HL-60 (cell line): ENCODE measurements around the gene POTEB3.
"Not testable (repeated sequence)": the region's sequence is repeated elsewhere in the genome, so short reads cannot be mapped to it uniquely, and the experiment has no call there.

Experiments
- DNase-seq, 2 experiments: peaks; one replicate each; pipeline ENCODE4 v3.0.0-alpha.2; 2010 to 2020; ENCODE audit warnings: low read depth in 1 of 2, low spot score in 1 of 2
- H3K27ac ChIP-seq: fragments of 250-450 bp; sonication (Bioruptor Pico); replicated peaks from 2 replicates; pipeline ENCODE4 v1.5.1; 2020; ENCODE audit warnings: mild to moderate bottlenecking, moderate library complexity
- H3K27me3 ChIP-seq: fragments of 250-450 bp; sonication (Bioruptor Pico); 2 replicates; pipeline ENCODE4 v1.5.1; 2021; ENCODE audit warnings: mild to moderate bottlenecking, moderate library complexity; ENCODE audit not compliant: insufficient read depth, poor library complexity, severe bottlenecking
- H3K4me3 ChIP-seq: replicated peaks from 2 replicates; pipeline ENCODE4 v1.5.1; 2011; ENCODE audit warnings: mild to moderate bottlenecking, control low read depth, low read length; ENCODE audit not compliant: insufficient read depth
- long read RNA-seq: library from polyadenylated mRNA; unstranded; transcript quantifications from one replicate; pipeline ENCODE4 v2.0.0, GENCODE V29; 2020

The POTEB3 gene
- long read RNA-seq, result 0 reads

GRCh38 chr15:21440399-21440798, at the start of gene POTEB3:
Gene POTEB3 (minus strand): TSS chr15:21440499. CDS start chr15:21440011, 488 bp downstream.
- H3K4me3 ChIP-seq, H3K27me3 ChIP-seq, DNase-seq, H3K27ac ChIP-seq: not testable (repeated sequence)

- not testable (repeated sequence) for DNase-seq, H3K27ac ChIP-seq, H3K4me3 ChIP-seq, H3K27me3 ChIP-seq
Observed at GRCh38 chr15:21453683-21454082, 13.4 kb upstream of the POTEB3 start.

- H3K27me3 ChIP-seq, DNase-seq, H3K27ac ChIP-seq, H3K4me3 ChIP-seq: not testable (repeated sequence)
Observed at GRCh38 chr15:21451920-21452563, 11.7 kb upstream of the POTEB3 start.

GRCh38 chr15:21451487-21451886, 11.2 kb upstream of the POTEB3 start:
- not testable (repeated sequence) for H3K27me3 ChIP-seq, DNase-seq, H3K4me3 ChIP-seq, H3K27ac ChIP-seq

- not testable (repeated sequence) for H3K27me3 ChIP-seq, H3K4me3 ChIP-seq, DNase-seq, H3K27ac ChIP-seq
Observed at GRCh38 chr15:21407366-21407765, 32.9 kb downstream of the POTEB3 start.

- not testable (repeated sequence) for H3K4me3 ChIP-seq
Observed at GRCh38 chr15:21401531-21401930, 38.8 kb downstream of the POTEB3 start.

GRCh38 chr15:21399111-21399510, 41.2 kb downstream of the POTEB3 start:
- not testable (repeated sequence) for H3K27ac ChIP-seq, H3K4me3 ChIP-seq, H3K27me3 ChIP-seq, DNase-seq

More at GRCh38 chr15:21401531-21401930, 38.8 kb downstream of the POTEB3 start:
- DNase-seq, H3K27me3 ChIP-seq, H3K27ac ChIP-seq: not testable (repeated sequence)

- DNase-seq, H3K4me3 ChIP-seq, H3K27me3 ChIP-seq, H3K27ac ChIP-seq: not testable (repeated sequence)
Observed at GRCh38 chr15:21398511-21398910, 41.8 kb downstream of the POTEB3 start.

- not testable (repeated sequence) for H3K4me3 ChIP-seq, H3K27ac ChIP-seq, DNase-seq, H3K27me3 ChIP-seq
Observed at GRCh38 chr15:21397656-21398055, 42.6 kb downstream of the POTEB3 start.

GRCh38 chr15:21397186-21397585, 43.1 kb downstream of the POTEB3 start:
- not testable (repeated sequence) for H3K27ac ChIP-seq, H3K4me3 ChIP-seq, H3K27me3 ChIP-seq, DNase-seq

- not testable (repeated sequence) for H3K27ac ChIP-seq, H3K27me3 ChIP-seq, H3K4me3 ChIP-seq, DNase-seq
Observed at GRCh38 chr15:21385961-21386360, 54.3 kb downstream of the POTEB3 start.

- not testable (repeated sequence) for H3K4me3 ChIP-seq, H3K27me3 ChIP-seq, DNase-seq, H3K27ac ChIP-seq
Observed at GRCh38 chr15:21383866-21384485, 56.3 kb downstream of the POTEB3 start.

- not testable (repeated sequence) for H3K4me3 ChIP-seq, DNase-seq, H3K27me3 ChIP-seq, H3K27ac ChIP-seq
Observed at GRCh38 chr15:21373682-21374081, 66.6 kb downstream of the POTEB3 start.

GRCh38 chr15:21369177-21369576, 71.1 kb downstream of the POTEB3 start:
- H3K4me3 ChIP-seq, H3K27ac ChIP-seq, DNase-seq, H3K27me3 ChIP-seq: not testable (repeated sequence)

GRCh38 chr15:21368625-21369024, 71.7 kb downstream of the POTEB3 start:
- DNase-seq, H3K27ac ChIP-seq, H3K27me3 ChIP-seq, H3K4me3 ChIP-seq: not testable (repeated sequence)
